Measurements from ENCODE around the gene MPDU1. TPM values are rescaled to one million over a fixed set of nuclear protein-coding genes. Genes with fewer than 3 reads are reported as not detected.

The MPDU1 gene
- total RNA-seq, 1 experiment from 2014 or later: 149 TPM

DNA sequence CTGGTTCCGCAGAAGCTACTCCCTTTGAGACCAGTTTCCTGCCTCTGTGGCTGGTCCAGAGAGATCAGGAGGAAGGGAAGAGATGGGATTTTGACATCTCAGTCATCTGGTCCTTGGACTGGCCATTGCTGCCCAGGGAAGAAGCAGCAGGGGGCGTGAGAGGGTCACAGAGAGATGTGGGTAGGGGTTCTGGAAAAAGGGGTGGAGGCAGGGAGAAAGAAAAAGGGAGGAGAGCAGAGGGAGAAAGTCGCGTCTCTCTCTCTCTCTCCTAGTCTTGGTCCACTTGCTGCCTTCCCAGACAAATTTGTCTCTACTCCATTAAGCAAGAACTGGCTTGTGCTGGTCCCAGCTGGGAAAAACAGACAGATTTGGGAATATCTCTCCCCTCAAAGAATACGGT is 50.7 kb downstream of the MPDU1 start:
- ChIA-PET POLR2A (ENCODE audit: low non-redundant PET) (no interaction called here), CTCF (no interaction called here)
- BruUV-seq (replicated peaks): no TSS peak
- H3K4me3 ChIP-seq (ENCODE audit: low read depth, low read length, poor library complexity, severe bottlenecking): no peak overlapping the region
- H3K36me3 ChIP-seq (ENCODE audit: insufficient read depth, low read length, poor library complexity, severe bottlenecking): no peaks in the 10 kb centered on the region
- H3K9me3 ChIP-seq (ENCODE audit: low read depth, low read length, poor library complexity, severe bottlenecking): no peaks in the 10 kb centered on the region
- no peak overlapping the region for H3K27ac ChIP-seq (ENCODE audit: low read depth, low read length, poor library complexity, severe bottlenecking)
- no peaks in the 10 kb centered on the region for H3K27me3 ChIP-seq (replicated peaks; ENCODE audit: insufficient read depth, low read depth, low read length, poor library complexity)
- DNase-seq (ENCODE audit: low spot score): peak; percentile 57
- intact Hi-C loops (cut with micrococcal nuclease; ENCODE audit: unreplicated experiment): no loop called here
- H3K4me1 ChIP-seq (ENCODE audit: insufficient read depth, low read length, poor library complexity, severe bottlenecking): no peaks in the 10 kb centered on the region
- TF ChIP-seq EZH2 (IDR thresholded peaks at IDR 0.05; ENCODE audit: borderline replicate concordance, low read depth, low read length, poor library complexity, severe bottlenecking) (no peak), CTCF (conservative IDR thresholded peaks at IDR 0.05; ENCODE audit: low read depth, low read length) (peak; percentile 54)

DNA sequence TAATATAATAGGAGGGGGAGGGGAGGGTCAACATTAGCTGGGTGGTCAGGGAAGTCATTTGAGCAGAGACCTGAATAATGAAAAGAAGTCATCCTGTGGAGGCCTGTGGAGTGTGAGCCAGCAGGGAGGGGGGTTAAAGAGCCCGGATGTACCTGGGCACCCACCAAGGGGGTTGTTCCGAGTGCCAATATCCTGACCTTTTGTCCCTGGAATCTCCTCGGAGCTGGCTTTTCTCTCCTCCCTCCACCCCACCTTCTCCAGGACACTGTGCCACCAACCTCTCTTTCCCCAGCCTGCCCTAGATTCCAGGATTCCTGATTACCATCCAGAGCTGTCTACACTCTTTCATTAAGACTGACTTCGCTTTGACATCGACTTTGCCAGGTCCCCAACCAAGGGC is 52.5 kb downstream of the MPDU1 start:
- ChIA-PET POLR2A (ENCODE audit: low non-redundant PET) (no interaction called here), CTCF (interaction anchor here (0.5 kb wide), 1 partner anchor 103 kb away, joined by 3 read pairs; no protein-coding TSS in a partner anchor)
- Histone ChIP-seq H3K27ac (ENCODE audit: low read depth, low read length, poor library complexity, severe bottlenecking) (no peak overlapping the region), H3K27me3 (replicated peaks; ENCODE audit: insufficient read depth, low read depth, low read length, poor library complexity) (no peaks in the 10 kb centered on the region), H3K36me3 (ENCODE audit: insufficient read depth, low read length, poor library complexity, severe bottlenecking) (no peaks in the 10 kb centered on the region), H3K4me1 (ENCODE audit: insufficient read depth, low read length, poor library complexity, severe bottlenecking) (no peaks in the 10 kb centered on the region), H3K9me3 (ENCODE audit: low read depth, low read length, poor library complexity, severe bottlenecking) (no peaks in the 10 kb centered on the region), H3K4me3 (ENCODE audit: low read depth, low read length, poor library complexity, severe bottlenecking) (no peak overlapping the region)
- no TSS peak for BruUV-seq (replicated peaks)
- DNase-seq (ENCODE audit: low spot score): no peak
- TF ChIP-seq CTCF (conservative IDR thresholded peaks at IDR 0.05; ENCODE audit: low read depth, low read length) (no peak), EZH2 (IDR thresholded peaks at IDR 0.05; ENCODE audit: borderline replicate concordance, low read depth, low read length, poor library complexity, severe bottlenecking) (no peak)
- intact Hi-C loops (cut with micrococcal nuclease; ENCODE audit: unreplicated experiment): no loop called here

Other genes starting within 250 kb of the MPDU1 start
- gene ACAP1, start 247.3 kb upstream of the MPDU1 start, total RNA-seq (2021): 1.1 TPM in 2 replicates
- gene KCTD11, start 231.7 kb upstream of the MPDU1 start, total RNA-seq (2021): 3.8 TPM in 2 replicates
- gene TMEM95, start 228.7 kb upstream of the MPDU1 start, total RNA-seq (2021): not detected in 2 replicates
- 0.90 and 1.1 TPM in 2 replicates for gene TNK1, start 202.8 kb upstream of the MPDU1 start, total RNA-seq (2021)
- gene PLSCR3, start 189.3 kb upstream of the MPDU1 start, total RNA-seq (2021): 15.2 and 29.3 TPM in 2 replicates
- 57.6 and 91.6 TPM in 2 replicates for gene TMEM256, start 179.8 kb upstream of the MPDU1 start, total RNA-seq (2021)
- 36.9 and 60.5 TPM in 2 replicates for gene NLGN2, start 176.0 kb upstream of the MPDU1 start, total RNA-seq (2021)
- 0.43 and 0.55 TPM in 2 replicates for gene SPEM1, start 163.5 kb upstream of the MPDU1 start, total RNA-seq (2021)
- gene SPEM2, start 158.2 kb upstream of the MPDU1 start, total RNA-seq (2021): 0.24 TPM in 1 of 2 replicates, not detected in the other
- gene SPEM3, start 155.0 kb upstream of the MPDU1 start, total RNA-seq (2021): not detected in 2 replicates
- gene TMEM102, start 148.4 kb upstream of the MPDU1 start, total RNA-seq (2021): 3.2 and 4.7 TPM in 2 replicates
- 18.2 and 24.6 TPM in 2 replicates for gene FGF11, start 144.3 kb upstream of the MPDU1 start, total RNA-seq (2021)
- gene CHRNB1, start 138.8 kb upstream of the MPDU1 start, total RNA-seq (2021): 5.2 and 8.6 TPM in 2 replicates
- gene ZBTB4, start 104.2 kb upstream of the MPDU1 start, total RNA-seq (2021): 17.7 and 21.0 TPM in 2 replicates
- gene SLC35G6, start 102.4 kb upstream of the MPDU1 start, total RNA-seq (2021): not detected in 2 replicates
- gene POLR2A, start 99.5 kb upstream of the MPDU1 start, total RNA-seq (2021): 330 and 341 TPM in 2 replicates
- 0.55 and 0.75 TPM in 2 replicates for gene TNFSF12, start 34.8 kb upstream of the MPDU1 start, total RNA-seq (2021)
- gene TNFSF13, start 25.1 kb upstream of the MPDU1 start, total RNA-seq (2021): 0.69 and 0.74 TPM in 2 replicates
- gene SENP3, start 21.9 kb upstream of the MPDU1 start, total RNA-seq (2021): 113 and 122 TPM in 2 replicates
- 1.6 and 1.8 TPM in 2 replicates for gene CD68, start 4.2 kb upstream of the MPDU1 start, total RNA-seq (2021)
- 0.87 and 1.3 TPM in 2 replicates for gene SOX15, start 6.2 kb downstream of the MPDU1 start, total RNA-seq (2021)
- gene FXR2, start 31.0 kb downstream of the MPDU1 start, total RNA-seq (2021): 101 TPM in 2 replicates
- gene SAT2, start 44.0 kb downstream of the MPDU1 start, total RNA-seq (2021): 61.7 and 79.3 TPM in 2 replicates
- 0.33 TPM in 1 of 2 replicates, not detected in the other for gene SHBG, start 46.3 kb downstream of the MPDU1 start, total RNA-seq (2021)
- gene ATP1B2, start 67.1 kb downstream of the MPDU1 start, total RNA-seq (2021): 3.5 and 5.9 TPM in 2 replicates
- 32.2 and 34.8 TPM in 2 replicates for gene TP53, start 103.6 kb downstream of the MPDU1 start, total RNA-seq (2021)
- gene WRAP53, start 104.6 kb downstream of the MPDU1 start, total RNA-seq (2021): 42.2 and 51.8 TPM in 2 replicates
- gene EFNB3, start 121.3 kb downstream of the MPDU1 start, total RNA-seq (2021): 10.0 and 15.8 TPM in 2 replicates
- gene DNAH2, start 133.9 kb downstream of the MPDU1 start, total RNA-seq (2021): 0.15 and 0.24 TPM in 2 replicates